Heart left ventricle (tissue), 16 donors: ENCODE measurements around the gene SCGB1C1. TPM values are rescaled to one million over a fixed set of nuclear protein-coding genes. Genes with fewer than 3 reads are reported as not detected.
"Not testable (repeated sequence)": the region's sequence is repeated elsewhere in the genome, so short reads cannot be mapped to it uniquely, and the experiment has no call there.

ENCODE experiments used
- ATAC-seq, 4 donors: fragments of 200-7000 bp; cut with Tn5 transposase; one replicate each; pipeline ENCODE4 v1.9.1; 2020 to 2022; ENCODE audit warnings: moderate library complexity in 4 of 4, mild to moderate bottlenecking in 3 of 4, moderate number of reproducible peaks in 1 of 4
- DNase-seq, 5 donors: peaks; one replicate each; pipeline ENCODE4 v3.0.0-alpha.2; 2020
- H3K27ac ChIP-seq, 12 donors: fragments of 200-600 bp; sonication (generic) in 4 of 12; one replicate each; pipeline versions ENCODE4 v1.5.0 to v1.8.0; 2016 to 2022; ENCODE audit warnings: mild to moderate bottlenecking in 2 of 12
- H3K27me3 ChIP-seq, 9 donors: fragments of 200-600 bp; sonication (generic) in 2 of 9; one replicate each; pipeline versions ENCODE4 v1.5.1 to v1.8.0; 2016 to 2022; ENCODE audit warnings: mild to moderate bottlenecking in 3 of 9
- H3K36me3 ChIP-seq, 9 donors: fragments of 200-600 bp; sonication (generic) in 2 of 9; one replicate each; pipeline versions ENCODE4 v1.5.0 to v1.8.0; 2018 to 2022; ENCODE audit warnings: mild to moderate bottlenecking in 2 of 9
- H3K4me1 ChIP-seq, 12 donors: fragments of 200-600 bp; sonication (generic) in 4 of 12; one replicate each; pipeline versions ENCODE4 v1.5.0 to v1.8.0; 2016 to 2022; ENCODE audit warnings: mild to moderate bottlenecking in 3 of 12
- H3K4me3 ChIP-seq, 12 donors: fragments of 200-600 bp; sonication (generic) in 4 of 12; one replicate each; pipeline versions ENCODE4 v1.5.0 to v1.8.0; 2017 to 2022; ENCODE audit warnings: mild to moderate bottlenecking in 9 of 12, moderate library complexity in 4 of 12
- H3K9me3 ChIP-seq, 12 donors: fragments of 200-600 bp; sonication (generic) in 4 of 12; one replicate each; pipeline versions ENCODE4 v1.5.0 to v1.8.0; 2016 to 2022; ENCODE audit warnings: mild to moderate bottlenecking in 1 of 12
- CTCF ChIP-seq, 12 donors: fragments of 200-600 bp; sonication (generic) in 4 of 12; IDR thresholded peaks; one replicate each; pipeline versions ENCODE4 v1.5.0 to v1.8.0; 2018 to 2022; ENCODE audit warnings: antibody characterized with exemption in 12 of 12, mild to moderate bottlenecking in 5 of 12
- POLR2A ChIP-seq, 2 donors: fragments of 450-650 bp; IDR thresholded peaks; one replicate each; pipeline ENCODE4 v1.6.1; 2017; ENCODE audit warnings: antibody characterized with exemption in 2 of 2, mild to moderate bottlenecking in 2 of 2, moderate library complexity in 2 of 2
- WGBS, 4 donors: extraction: QIAGEN DNeasy Blood & Tissue Kit in 2 of 4; methylation state at CpG; one replicate each; pipeline versions ENCODE4 v1.1.5 to v1.1.7; 2013 to 2018; 5-methylcytosine and 5-hydroxymethylcytosine counted together
- intact Hi-C, 10 donors: fragments of 100-400 bp; cut with DNase I; formaldehyde crosslinking; loops; one replicate each; pipeline versions ENCODE4 v1.11.1 to v1.14.2; 2022
- polyA plus RNA-seq, 2 donors: library from polyadenylated mRNA; stranded (reverse); fragments of 200-250 nt; gene quantifications; one replicate each; pipeline ENCODE4 v1.2.3, GENCODE V29; 2013
- total RNA-seq, 9 donors: library from RNA; depleted of rRNA in 2 of 9; stranded (reverse); fragments of >200 nt in 2 of 9; fragmentation: NEBNext Ultra II Directional in 3 of 9; extraction: Animal tissue kit (Norgen Biotek cat#: 25700) in 3 of 9; gene quantifications; one replicate each; pipeline versions ENCODE4 v1.1.0 to v1.2.4, GENCODE V29; 2016 to 2023
- donor health status: ischemic (EF 13 %, LVEDD 7.1; RV severe dilation, severe dysfunction).
- donor health status: healthy with polysubstance abuse.
- donor health status: DM: no; HTN: yes; CAD: no.
- donor health status: DM: no; HTN: no; CAD: no.
- donor health status: ischemic (EF 25% LVEDD 6.9; RV normal size, moderate dysfunction).
- donor health status: ischemic (EF 25% LVEDD 5.7; RV mildly dilated, moderate dysfunction).
- donor health status: healthy.
- donor health status: DM: yes; HTN: yes; CAD: no.
- donor health status: ischemic (EF 35%, LVEDD 5.7; RV mildly dilated, moderate dysfunction).
- donor health status: nonischemic (EF 11% LVEDD 7.7; RV severe dilation, severe dysfunction).
- donor health status: DM: yes; HTN: yes; CAD: no.
- donor health status: PGD.
- donor health status: ischemic (EF 29% LVEDD 5.4; RV normal size, mild dysfunction).
- donor health status: nonischemic (EF 23%, LVEDD 6.1; RV moderate dilation, normal function).

Gene SCGB1C1
- total and polyA plus RNA-seq, 11 donors: not detected

GRCh38 chr11:236774-237767, 44.2 kb downstream of the SCGB1C1 start, which contains the start of gene PSMD13:
TSS of gene PSMD13 (plus strand) at chr11:236976. CDS start at chr11:237050, 74 bp downstream.
- peak; percentile 89 to 93 (median 90) for DNase-seq

GRCh38 chr11:238346-238745, 45.5 kb downstream of the SCGB1C1 start:
- H3K36me3 ChIP-seq: peaks cover 0 to 47% (median 40%) of the 10 kb centered on the region in 9 donors
- H3K9me3 ChIP-seq, ATAC-seq, H3K27ac ChIP-seq, DNase-seq, H3K27me3 ChIP-seq, intact Hi-C loops: not testable (repeated sequence)
- peaks cover 9 to 58% (median 30%) of the 10 kb centered on the region in 12 donors for H3K4me1 ChIP-seq
- 80 to 87% (median 82%) methylated on average over 7 of the region's 7 CpGs for WGBS, 4 donors
- H3K4me3 ChIP-seq: peak overlapping the region in 4 of 12 donors; percentile 83 to 97 (median 86)

More at GRCh38 chr11:236774-237767, 44.2 kb downstream of the SCGB1C1 start, which contains the start of gene PSMD13:
- intact Hi-C loops: loop anchor here in 4 of 10 donors (1.0 to 2.0 kb wide), 5 partner anchors 28 to 52 kb away; partner anchors contain the start of genes BET1L (in 2 of the 4), RIC8A (in 2 of the 4) and PGGHG (in 1 of the 4)
- Histone ChIP-seq H3K4me3 (peak within 1 kb of the TSS; percentile 83 to 100 (median 94)), H3K9me3 (no peaks in the 10 kb centered on the region), H3K27ac (peak within 1 kb of the TSS; percentile 91 to 98 (median 95)), H3K4me1 (peaks cover 9 to 52% (median 30%) of the 10 kb centered on the region in 12 donors), H3K36me3 (peaks cover 0 to 42% (median 27%) of the 10 kb centered on the region in 9 donors), H3K27me3 (no peaks in the 10 kb centered on the region)
- peak; percentile 93 to 97 (median 94) for ATAC-seq
- 1 to 2% (median 2%) methylated on average over 31 to 62 of the region's 62 CpGs for WGBS, 4 donors
- TF ChIP-seq CTCF (IDR thresholded peaks at IDR 0.05): peak in 1 of 12 donors; percentile 16
- TF ChIP-seq POLR2A (IDR thresholded peaks at IDR 0.05): peak in 1 of 2 donors; percentile 45

GRCh38 chr11:240315-240714, 47.4 kb downstream of the SCGB1C1 start:
- TF ChIP-seq POLR2A (IDR thresholded peaks at IDR 0.05): no peak
- no peak for TF ChIP-seq CTCF (IDR thresholded peaks at IDR 0.05)
- intact Hi-C loops: no loop called here
- Histone ChIP-seq H3K27me3 (no peaks in the 10 kb centered on the region), H3K9me3 (no peaks in the 10 kb centered on the region), H3K4me1 (peaks cover 9 to 51% (median 24%) of the 10 kb centered on the region in 12 donors), H3K27ac (no peak overlapping the region), H3K36me3 (peaks cover 3 to 66% (median 59%) of the 10 kb centered on the region in 9 donors), H3K4me3 (no peak overlapping the region)
- WGBS, 4 donors: 73 to 84% (median 80%) methylated on average over 1 of the region's 1 CpG
- DNase-seq (no peak), ATAC-seq (no peak)

GRCh38 chr11:241634-242033, 48.8 kb downstream of the SCGB1C1 start:
- peak in 1 of 5 donors; percentile 33 for DNase-seq
- Histone ChIP-seq H3K4me1 (peaks cover 9 to 45% (median 20%) of the 10 kb centered on the region in 12 donors), H3K27ac (peak overlapping the region in 11 of 12 donors; percentile 17 to 86 (median 67)), H3K36me3 (peaks cover 3 to 78% (median 71%) of the 10 kb centered on the region in 9 donors), H3K9me3 (no peaks in the 10 kb centered on the region), H3K27me3 (no peaks in the 10 kb centered on the region), H3K4me3 (no peak overlapping the region)
- 61 to 74% (median 66%) methylated on average over 5 of the region's 5 CpGs for WGBS, 4 donors
- intact Hi-C loops: no loop called here
- TF ChIP-seq POLR2A (IDR thresholded peaks at IDR 0.05) (no peak), CTCF (IDR thresholded peaks at IDR 0.05) (no peak)
- peak; percentile 55 to 78 (median 72) for ATAC-seq

Other genes with a start within 250 kb of the SCGB1C1 start
- gene BET1L, start 14.3 kb downstream of the SCGB1C1 start, total RNA-seq: 10 to 100 TPM; 16.4 to 32.2 (median 20.9) TPM
- gene BET1L, start 14.3 kb downstream of the SCGB1C1 start, polyA plus RNA-seq: 10 to 100 TPM; 12.9 to 28.0 TPM
- 10 to 100 TPM; 48.7 to 94.1 (median 74.3) TPM for gene RIC8A, start 14.6 kb downstream of the SCGB1C1 start, total RNA-seq
- gene RIC8A, start 14.6 kb downstream of the SCGB1C1 start, polyA plus RNA-seq: 10 to 100 TPM; 32.7 to 99.5 TPM
- gene SIRT3, start 43.3 kb downstream of the SCGB1C1 start, total RNA-seq: 10 to 100 TPM; 21.6 to 46.5 (median 27.8) TPM
- 10 to 100 TPM; 21.2 to 23.6 TPM for gene SIRT3, start 43.3 kb downstream of the SCGB1C1 start, polyA plus RNA-seq
- gene PSMD13, start 43.9 kb downstream of the SCGB1C1 start, total RNA-seq: 100 to 1,000 TPM in 2 of 9 donors, 10 to 100 TPM in 7; 75.1 to 110 (median 87.5) TPM
- 100 to 1,000 TPM; 119 to 140 TPM for gene PSMD13, start 43.9 kb downstream of the SCGB1C1 start, polyA plus RNA-seq
- gene NLRP6, start 85.3 kb downstream of the SCGB1C1 start, total RNA-seq: under 1 TPM in 4 of 9 donors, not detected in 5; 0.09 to 0.20 (median 0.16) TPM
- gene NLRP6, start 85.3 kb downstream of the SCGB1C1 start, polyA plus RNA-seq: under 1 TPM in 1 of 2 donors, not detected in 1; 0.14 TPM
- gene PGGHG, start 96.0 kb downstream of the SCGB1C1 start, total RNA-seq: 10 to 100 TPM in 2 of 9 donors, 1 to 10 TPM in 7; 4.5 to 11.1 (median 6.2) TPM
- gene PGGHG, start 96.0 kb downstream of the SCGB1C1 start, polyA plus RNA-seq: 10 to 100 TPM in 1 of 2 donors, 1 to 10 TPM in 1; 9.4 to 15.7 TPM
- gene IFITM5, start 106.4 kb downstream of the SCGB1C1 start, total RNA-seq: not detected
- gene IFITM5, start 106.4 kb downstream of the SCGB1C1 start, polyA plus RNA-seq: not detected
- gene IFITM2, start 114.7 kb downstream of the SCGB1C1 start, total RNA-seq: 100 to 1,000 TPM; 116 to 412 (median 149) TPM
- 100 to 1,000 TPM; 270 to 501 TPM for gene IFITM2, start 114.7 kb downstream of the SCGB1C1 start, polyA plus RNA-seq
- 100 to 1,000 TPM in 6 of 9 donors, 10 to 100 TPM in 3; 61.3 to 277 (median 127) TPM for gene IFITM1, start 121.0 kb downstream of the SCGB1C1 start, total RNA-seq
- gene IFITM1, start 121.0 kb downstream of the SCGB1C1 start, polyA plus RNA-seq: 100 to 1,000 TPM; 158 to 278 TPM
- 100 to 1,000 TPM; 144 to 781 (median 214) TPM for gene IFITM3, start 127.8 kb downstream of the SCGB1C1 start, total RNA-seq
- gene IFITM3, start 127.8 kb downstream of the SCGB1C1 start, polyA plus RNA-seq: 100 to 1,000 TPM; 501 to 873 TPM
- 1 to 10 TPM in 2 of 9 donors, under 1 TPM in 5, not detected in 2; 0.28 to 1.9 (median 0.67) TPM for gene B4GALNT4, start 176.4 kb downstream of the SCGB1C1 start, total RNA-seq
- under 1 TPM; 0.68 to 0.91 TPM for gene B4GALNT4, start 176.4 kb downstream of the SCGB1C1 start, polyA plus RNA-seq
- gene PKP3, start 201.1 kb downstream of the SCGB1C1 start, total RNA-seq: 1 to 10 TPM in 5 of 9 donors, under 1 TPM in 4; 0.15 to 2.0 (median 1.0) TPM
- under 1 TPM; 0.17 to 0.34 TPM for gene PKP3, start 201.1 kb downstream of the SCGB1C1 start, polyA plus RNA-seq
- gene SIGIRR, start 221.9 kb downstream of the SCGB1C1 start, total RNA-seq: 10 to 100 TPM; 22.6 to 65.6 (median 30.4) TPM
- gene SIGIRR, start 221.9 kb downstream of the SCGB1C1 start, polyA plus RNA-seq: 100 to 1,000 TPM in 1 of 2 donors, 10 to 100 TPM in 1; 41.2 to 105 TPM
- gene ANO9, start 248.9 kb downstream of the SCGB1C1 start, total RNA-seq: 1 to 10 TPM in 2 of 9 donors, under 1 TPM in 1, not detected in 6; 0.21 to 3.1 (median 2.7) TPM
- under 1 TPM; 0.07 to 0.19 TPM for gene ANO9, start 248.9 kb downstream of the SCGB1C1 start, polyA plus RNA-seq